Hematopoietic multipotent progenitor cell (in vitro differentiated cells): ENCODE data around the gene C17orf75. TPM values are rescaled to one million over a fixed set of nuclear protein-coding genes. Genes with fewer than 3 reads are reported as not detected.
"Not testable (repeated sequence)": the region's sequence is repeated elsewhere in the genome, so short reads cannot be mapped to it uniquely, and the experiment has no call there.

ENCODE experiments used
- DNase-seq, 3 donors: peaks; one replicate each; pipeline ENCODE4 v3.0.0-alpha.2; 2011 to 2015; ENCODE audit warnings: low read depth in 2 of 3, low spot score in 2 of 3
- total RNA-seq: library from RNA; depleted of rRNA; stranded (reverse); fragments of >200 nt; gene quantifications from one replicate; pipeline ENCODE4 v1.2.3, GENCODE V29; 2012

The C17orf75 gene
- total RNA-seq, 1 donor, result 5.4 TPM

DNA sequence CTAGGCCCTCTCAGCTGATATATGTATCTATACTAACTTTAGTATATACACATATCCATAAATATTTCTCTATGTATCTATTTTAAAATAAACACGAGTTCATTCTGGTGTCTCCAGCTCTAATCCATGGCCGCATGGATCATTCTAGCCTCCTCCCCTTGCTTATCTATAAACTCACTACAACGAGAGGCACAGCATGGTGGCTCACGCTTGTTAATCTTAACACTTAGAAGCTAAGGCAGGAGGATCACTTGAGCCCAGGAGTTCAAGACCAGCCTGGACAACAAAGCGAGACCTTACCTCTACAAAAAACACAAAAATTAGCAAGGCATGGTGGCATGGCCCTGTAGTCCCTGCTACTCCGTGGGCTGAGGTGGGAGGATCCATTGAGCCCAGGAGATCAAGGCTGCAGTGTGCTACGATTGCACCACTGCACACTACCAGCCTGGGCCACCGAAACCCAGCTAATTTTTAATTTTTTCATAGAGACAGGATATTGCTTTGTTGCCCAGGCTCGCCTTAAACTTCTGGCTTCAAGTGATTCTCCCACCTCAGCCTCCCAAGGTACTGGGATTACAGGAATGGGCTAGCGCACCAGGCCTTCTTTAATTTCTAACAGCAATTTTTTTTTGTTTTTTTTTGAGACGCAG, 4.1 kb upstream of the C17orf75 start:
- no peak for DNase-seq

DNA sequence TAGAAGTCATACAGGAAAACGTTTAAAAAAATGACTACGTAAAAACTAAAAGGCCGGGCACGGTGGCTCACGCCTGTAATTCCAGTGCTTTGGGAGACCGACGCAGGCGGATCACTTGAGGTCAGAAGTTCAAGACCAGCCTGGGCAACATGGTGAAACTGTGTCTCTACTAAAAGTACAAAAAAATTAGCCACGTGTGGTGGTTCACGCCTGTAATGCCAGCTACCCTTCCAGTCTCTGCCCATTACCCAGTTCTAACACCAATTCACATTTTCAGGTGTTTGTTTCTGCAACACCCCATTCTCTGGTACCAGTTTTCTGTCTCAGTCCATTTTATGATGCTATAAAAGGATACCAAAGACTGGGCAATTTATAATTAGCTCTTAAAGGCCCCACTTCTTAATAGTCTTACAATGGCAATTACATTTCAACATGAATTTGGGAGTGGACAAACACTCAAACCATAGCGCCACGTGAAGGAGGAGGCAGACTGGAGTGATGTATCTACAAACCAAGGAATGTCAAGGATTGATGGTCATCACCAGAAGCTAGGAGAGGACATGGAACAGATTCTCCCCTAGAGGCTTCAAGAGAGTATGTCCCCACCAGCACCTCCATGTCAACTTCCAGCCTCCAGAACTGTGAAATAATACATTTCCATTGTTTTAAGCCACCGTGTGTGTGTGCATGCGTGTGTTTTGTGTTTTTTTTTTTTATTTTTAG, 791 bp upstream of the C17orf75 start:
- DNase-seq, result no peak

DNA sequence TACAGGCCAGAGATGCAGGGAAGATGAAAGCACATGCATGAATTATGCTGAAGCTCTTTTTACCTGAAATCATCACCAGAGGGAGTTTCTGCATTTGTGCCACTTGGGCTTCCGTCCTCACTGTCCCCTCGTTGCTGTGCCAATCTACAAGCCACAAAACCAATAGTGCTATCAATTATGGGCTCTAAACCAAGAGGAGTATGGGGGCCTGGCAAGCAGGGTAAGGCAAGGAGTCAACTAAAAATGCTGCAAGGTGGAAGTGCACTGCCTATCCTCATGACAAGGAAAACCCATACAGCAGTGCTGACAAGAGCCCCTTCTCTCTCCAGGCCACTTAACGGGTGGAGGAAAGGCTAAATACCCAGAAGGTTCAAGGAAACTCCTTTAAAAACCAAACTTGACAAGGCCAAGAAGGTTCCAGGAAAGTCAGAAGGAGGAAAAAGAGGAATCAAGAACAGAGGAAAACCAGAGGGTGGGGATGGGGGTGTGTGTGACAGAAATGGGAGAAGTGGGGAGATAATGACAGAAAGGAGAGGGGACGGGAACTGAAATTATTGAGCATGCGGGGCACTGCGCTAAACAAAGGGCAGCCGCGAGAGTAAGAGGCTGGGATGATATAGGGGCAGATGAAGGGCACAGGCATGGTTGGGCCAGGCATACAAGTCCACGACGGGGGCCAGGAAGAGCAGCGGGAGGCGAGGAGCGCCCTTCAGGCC, 674 bp downstream of the C17orf75 start:
- DNase-seq, result peak; percentile 47 to 72 (median 70)

DNA sequence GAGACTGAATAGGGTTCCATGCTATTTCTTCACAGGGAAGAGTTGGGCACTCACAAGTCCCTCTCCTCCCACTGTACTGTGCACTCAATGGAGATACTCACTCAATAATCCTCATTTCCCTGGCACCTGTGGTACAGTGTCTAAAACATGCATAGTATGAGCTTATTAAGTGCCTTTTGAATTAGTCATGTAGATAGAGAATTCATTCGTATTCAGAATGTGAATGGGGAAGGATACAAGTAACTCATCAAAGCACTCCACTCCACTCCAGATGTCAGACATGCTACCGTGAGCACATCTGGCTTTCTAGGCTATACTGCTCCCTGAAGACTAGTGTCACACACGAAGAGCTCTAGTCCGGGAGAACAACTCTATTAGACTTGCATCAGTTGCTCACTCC, 6.3 kb downstream of the C17orf75 start:
- no peak for DNase-seq

DNA sequence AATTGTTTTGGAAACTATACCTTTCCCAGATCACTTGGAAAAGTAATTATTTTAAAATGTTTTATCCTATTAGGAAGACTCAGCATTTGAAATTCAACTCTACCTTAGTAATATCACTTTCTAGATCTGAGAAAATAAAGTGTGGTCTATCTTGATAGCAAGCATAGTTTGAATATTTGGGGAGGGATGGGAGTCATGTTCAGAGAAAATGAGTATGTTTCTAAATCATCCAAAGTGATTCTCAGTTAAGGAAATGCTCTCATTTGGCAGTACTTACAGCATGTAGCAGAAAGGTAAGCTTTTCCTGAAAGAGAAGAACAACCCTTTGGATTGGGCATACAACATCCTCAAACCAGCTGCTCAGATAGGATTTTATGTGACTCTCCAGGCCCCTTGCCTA, 6.9 kb downstream of the C17orf75 start:
- DNase-seq, result no peak

DNA sequence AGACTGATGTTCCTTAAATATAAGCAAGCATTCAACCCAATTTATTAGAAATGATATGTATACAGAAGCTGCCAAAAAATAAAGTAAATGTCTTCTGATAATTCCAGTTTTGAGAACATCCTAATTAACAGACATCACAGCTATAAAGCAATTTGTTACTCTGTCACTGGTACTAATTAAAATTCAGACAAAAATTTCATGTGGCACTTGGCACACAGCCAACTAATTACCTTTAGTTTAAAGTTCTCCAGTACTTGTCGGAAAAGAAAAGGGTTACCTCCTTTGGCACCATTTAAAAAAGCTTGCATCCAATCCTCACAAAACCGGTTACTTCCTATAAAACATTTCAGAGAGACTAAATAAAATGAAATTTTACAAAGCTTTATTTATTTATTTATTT, 8.8 kb downstream of the C17orf75 start:
- DNase-seq, result no peak

DNA sequence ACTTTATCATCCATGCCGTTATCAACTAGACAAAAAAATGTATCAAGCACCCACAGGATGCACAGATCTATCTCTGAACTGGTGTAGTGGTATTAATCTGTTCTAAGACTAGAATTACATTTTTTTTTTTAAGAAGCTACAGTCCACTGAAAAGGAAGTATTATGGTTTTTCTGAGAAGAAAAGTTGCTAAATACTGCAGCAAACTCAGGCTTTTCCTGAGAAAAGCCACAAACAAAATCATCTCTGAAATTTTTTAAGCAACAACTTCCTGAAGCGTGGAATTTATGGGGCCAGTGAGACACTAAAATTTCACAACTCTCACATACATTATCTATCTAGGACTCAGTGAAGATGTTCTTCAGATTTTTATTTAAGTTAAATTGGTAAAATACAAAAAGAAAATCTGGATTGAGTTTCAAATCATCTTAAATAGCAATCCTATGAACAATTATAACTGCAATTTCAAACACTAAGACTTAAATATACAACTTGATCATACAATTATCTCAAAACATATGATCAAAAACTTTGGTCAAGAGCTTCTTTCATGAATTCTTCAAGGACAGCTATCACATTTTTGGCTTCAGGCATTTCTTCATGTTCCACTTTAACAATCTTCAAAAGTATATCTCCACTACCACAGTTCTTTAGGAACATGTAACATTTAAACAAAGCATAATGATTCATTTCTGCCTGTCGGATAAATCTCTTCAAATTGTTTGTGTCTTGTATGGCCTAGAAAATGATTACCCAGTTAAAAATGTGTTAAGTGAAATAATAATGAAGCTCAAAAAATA, 10.5 kb downstream of the C17orf75 start:
- no peak for DNase-seq

DNA sequence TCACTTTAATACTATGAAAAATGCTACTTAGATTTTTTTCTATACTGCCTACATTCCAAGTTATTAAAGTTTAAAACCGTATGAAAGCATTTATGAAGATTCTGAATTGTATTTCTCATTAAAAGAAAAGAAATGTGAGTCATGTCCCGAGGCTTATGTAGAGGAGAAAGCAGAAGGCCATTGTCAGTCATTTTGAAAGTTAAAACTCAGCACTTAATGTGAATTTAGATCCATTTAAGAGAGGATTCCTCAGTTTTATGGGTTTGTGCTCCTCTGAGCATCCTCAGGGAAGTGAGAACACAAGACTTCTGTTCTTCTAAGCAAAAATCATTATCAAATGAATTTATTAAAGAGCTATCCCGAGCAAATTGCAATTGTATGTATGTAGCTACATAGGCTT, 11.8 kb downstream of the C17orf75 start:
- DNase-seq, result no peak

DNA sequence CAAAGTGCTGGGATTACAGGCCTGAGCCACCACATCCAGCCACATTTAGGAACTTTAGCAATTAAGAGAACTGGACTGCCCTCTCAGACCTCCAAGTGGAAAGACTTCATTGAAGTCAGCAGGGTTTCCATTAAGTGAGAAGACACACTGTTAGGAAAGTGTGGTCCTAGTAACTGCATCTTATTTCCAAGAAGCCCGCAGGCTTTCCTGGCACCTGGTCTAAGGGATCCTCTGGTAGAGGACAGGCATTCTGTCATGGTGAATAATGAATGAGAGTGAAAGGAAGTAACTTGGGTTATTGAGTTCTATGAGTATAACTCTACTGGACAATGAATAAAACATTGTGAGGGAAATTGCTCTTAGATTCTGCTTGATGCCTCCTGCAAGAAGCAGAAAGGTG, 14.1 kb downstream of the C17orf75 start:
- DNase-seq, result no peak

DNA sequence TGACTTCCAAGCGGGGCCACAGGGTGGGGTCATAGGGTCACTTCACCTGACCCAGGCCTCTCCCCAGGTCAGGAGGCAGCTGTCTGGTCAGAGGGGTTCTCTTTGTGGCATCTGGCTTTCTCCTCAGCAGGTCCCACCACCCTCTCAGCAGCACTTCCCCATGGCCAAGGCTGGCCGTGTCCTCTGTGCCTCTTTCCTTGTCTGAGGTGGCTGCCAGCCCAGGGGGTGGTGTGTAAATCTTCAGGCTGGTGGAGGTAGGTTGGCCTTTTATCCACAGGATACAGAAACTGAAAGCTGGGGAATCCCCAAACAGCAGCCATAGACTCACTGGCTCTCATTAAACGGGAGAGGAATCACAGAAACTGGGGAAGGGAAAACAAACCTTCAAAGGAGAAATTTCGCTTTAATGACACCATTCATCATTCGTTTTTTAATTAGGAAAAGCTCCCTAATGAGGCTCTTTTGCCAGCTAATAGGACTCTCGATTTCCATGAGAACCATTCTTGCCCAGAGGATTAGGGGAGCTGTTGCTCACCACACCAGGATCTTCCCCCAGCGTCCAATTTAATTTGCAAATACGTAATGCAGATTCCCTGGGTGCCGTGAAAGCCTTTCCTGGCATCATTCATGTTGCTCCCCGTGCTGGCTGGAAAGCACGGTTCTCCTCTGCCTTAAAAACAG, 18.0 kb downstream of the C17orf75 start:
- peak in 2 of 3 donors; percentile 75 to 82 for DNase-seq

DNA sequence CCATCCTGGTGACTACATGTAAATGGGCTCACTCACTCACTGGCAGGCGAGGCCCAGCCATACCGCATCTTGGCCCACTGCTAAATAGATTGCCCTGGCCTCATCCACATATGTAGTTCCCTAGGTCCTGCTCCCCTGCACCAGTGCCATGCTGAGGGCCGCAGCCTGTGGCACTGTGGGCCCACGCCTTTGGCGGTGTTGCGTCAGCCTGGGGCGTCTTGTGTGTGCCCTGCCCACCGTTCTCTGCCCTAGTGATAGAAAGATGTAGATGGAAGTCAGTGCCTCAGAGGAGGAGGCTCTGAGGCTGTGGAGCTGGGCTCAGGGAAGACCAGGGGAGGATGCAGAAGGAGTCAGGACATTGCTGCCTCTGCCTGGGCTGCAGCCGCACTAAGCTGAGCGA, 18.9 kb downstream of the C17orf75 start:
- DNase-seq, result no peak

DNA sequence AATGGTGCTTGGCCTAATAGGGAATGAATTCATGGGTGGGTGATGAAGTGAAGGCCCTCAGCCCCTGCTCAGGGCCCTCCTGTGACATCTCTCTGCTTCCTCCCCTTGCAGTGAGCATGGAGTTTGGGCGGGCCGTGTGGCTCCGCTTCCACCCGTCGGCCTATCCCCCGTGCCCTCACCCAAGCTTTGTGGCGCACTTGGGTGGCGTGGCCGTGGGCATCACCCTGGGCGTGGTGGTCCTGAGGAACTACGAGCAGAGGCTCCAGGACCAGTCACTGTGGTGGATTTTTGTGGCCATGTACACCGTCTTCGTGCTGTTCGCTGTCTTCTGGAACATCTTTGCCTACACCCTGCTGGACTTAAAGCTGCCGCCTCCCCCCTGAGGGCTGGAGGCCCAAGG, 21.1 kb downstream of the C17orf75 start:
- no peak for DNase-seq

DNA sequence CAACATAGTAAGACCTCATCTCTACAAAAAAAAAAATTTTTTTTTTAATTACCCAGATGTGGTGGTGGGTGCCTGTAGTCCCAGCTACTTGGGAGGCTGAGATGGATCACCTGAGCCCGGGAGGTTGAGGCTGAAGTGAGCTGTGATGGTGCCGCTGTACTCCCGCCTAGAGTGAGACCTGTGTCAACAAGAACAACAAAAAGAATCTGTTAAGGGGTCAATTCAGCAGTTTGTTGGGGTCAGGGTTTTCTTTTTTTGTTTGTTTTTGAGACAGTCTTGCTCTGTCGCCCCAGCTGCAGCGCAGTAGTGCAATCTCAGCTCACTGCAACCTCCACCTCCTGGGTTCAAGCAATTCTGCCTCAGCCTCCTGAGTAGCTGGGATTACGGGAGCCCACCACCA, 21.9 kb downstream of the C17orf75 start:
- not testable (repeated sequence) for DNase-seq

DNA sequence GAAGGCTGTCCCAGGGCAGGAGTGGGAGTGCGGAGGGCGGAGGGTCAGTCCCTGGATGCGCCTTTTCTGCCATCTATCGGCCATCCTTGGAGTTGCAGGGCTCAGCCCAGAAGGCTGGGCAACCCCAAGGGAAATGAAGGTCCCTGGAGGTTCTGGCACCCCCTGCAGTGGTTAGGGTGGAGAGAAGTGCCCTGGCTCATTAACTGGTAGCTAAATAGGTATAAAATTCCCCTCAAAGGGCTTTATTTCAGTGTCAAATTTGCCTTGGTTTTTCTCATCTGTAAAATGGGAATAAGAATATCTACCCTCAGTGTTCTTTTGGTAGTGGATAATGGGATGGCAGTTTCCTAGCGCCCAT, 22.4 kb downstream of the C17orf75 start:
- DNase-seq, result peak; percentile 32 to 87 (median 81)

DNA sequence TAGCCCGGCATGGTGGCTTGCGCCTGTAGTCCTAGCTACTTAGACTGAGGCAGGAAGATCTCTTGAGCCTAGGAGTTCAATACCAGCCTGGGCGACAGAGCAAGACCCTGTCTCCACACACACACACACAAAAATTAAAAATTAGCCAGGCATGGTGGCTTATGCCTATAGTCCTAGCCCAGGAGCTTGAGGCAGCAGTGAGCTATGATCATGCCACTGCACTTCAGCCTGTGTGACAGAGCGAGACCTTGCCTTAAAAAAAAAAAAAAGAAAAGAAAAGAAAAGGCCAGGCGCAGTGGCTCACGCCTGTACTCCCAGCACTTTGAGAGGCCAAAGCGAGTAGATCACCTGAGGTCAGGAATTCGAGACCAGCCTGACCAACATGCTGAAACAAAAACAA, 23.9 kb downstream of the C17orf75 start:
- DNase-seq, result no peak

DNA sequence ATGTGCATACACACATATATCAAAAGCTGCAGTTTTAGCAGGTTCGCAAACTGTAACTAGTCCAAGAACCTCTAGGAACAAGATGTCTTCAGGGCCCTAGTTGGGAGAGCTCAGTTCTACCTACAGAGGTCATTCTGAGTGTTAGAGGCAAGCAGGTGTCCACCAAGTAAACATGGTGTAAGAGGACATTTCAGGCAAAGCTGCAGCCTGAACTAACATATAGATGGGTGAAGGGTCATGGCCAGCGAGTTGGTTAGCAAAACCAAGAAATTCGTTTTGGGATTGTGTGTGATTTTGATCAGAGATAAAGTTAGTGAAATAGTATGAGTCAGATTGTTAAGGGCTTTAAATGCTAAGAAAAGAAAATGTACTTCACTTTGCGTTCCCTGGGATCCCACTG, 24.6 kb downstream of the C17orf75 start:
- DNase-seq, result no peak

DNA sequence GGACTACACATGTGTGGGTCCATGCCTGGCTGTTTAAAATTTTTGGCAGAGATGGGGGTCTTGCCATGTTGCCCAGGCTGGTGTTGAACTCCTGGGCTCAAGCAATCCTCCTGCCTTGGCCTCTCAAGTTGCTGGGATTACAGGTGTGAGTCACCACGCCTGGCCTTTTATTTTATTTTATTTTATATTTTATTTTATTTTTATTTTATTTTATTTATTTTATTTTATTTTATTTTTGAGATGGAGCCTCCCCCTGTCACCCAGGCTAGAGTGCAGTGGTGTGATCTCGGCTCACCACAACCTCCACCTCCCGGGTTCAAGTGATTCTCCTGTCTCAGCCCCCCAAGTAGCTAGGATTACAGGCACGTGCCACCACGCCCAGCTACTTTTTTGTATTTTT, 25.3 kb downstream of the C17orf75 start:
- DNase-seq, result not testable (repeated sequence)

DNA sequence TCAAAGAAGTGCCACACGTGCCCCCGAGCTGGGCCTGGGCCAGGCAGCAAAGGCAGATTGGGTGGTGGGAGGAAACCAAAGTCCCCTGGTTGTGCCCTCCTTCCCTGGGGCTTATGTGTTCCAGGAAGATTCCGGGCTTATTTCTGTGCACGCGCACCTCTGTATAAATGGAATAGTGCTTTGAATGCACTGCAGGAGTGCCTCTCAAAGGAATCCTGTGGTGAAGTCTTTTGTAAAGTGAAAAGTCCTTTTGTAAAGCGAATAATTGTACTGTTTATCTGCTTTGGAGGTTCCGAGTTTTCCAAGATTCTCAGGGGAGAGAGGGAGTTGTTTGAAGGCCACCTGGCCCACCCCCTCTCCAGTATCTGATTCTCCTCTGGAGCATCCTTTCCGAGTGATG, 26.8 kb downstream of the C17orf75 start:
- no peak for DNase-seq

DNA sequence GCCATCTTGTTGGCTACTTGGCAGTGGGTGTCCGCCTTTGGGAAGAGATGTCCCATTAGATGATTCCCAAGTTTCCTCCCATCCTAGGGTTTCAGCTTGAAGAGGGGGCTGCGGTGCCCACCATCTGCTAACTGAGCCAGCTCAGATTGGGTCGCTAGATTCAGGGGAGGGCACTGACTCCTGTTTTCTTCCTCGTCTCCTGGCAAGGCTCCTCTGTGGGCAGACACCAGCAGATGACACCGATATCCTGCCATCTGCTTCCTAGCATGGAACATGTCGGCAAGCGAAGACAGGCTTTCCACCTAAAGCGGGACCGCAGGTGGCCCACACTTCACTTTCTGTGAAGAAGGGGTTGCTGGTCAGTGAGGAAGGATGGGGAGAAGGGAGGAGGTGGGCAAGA, 27.3 kb downstream of the C17orf75 start:
- DNase-seq, result no peak

DNA sequence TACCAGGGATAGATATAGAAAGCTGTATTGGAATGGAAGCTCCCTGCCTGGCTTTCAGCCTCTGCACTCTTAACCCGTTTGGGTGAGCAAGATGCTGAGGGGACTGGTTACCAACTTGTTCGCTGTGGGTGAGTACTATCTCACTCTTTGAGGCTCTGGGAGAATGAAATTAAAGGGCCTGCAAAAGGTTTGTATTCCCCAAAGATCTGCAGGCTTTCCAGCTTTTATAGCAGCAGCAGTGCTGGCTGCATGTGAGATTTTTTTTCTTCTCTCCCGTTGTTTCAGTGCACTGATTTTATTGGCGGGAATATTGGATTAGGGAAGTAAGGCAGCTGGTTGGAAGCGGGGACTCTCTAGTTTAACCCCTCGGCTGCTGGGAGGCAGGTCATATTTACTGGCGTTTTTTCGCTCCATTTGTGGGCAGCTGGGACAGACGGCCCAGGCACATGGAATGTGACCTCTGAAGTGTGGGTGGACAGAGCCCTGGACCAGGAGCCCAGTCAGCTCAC, 30.9 kb downstream of the C17orf75 start:
- no peak for DNase-seq
